Measurements from ENCODE around the gene PLS1.

Gene PLS1

GRCh38 chr3:142645236-142645793, 49.1 kb downstream of the PLS1 start:
- no peak for DNase-seq

GRCh38 chr3:142646020-142646785, 50.0 kb downstream of the PLS1 start:
- no peak for DNase-seq

GRCh38 chr3:142647856-142648255, 51.7 kb downstream of the PLS1 start:
- no peak for DNase-seq

- DNase-seq: no peak
These were observed 52.8 kb downstream of the PLS1 start for GRCh38 chr3:142648950-142649349.

- DNase-seq: no peak
These were observed 54.0 kb downstream of the PLS1 start for GRCh38 chr3:142650001-142650693.

GRCh38 chr3:142651711-142652110, 55.5 kb downstream of the PLS1 start:
- DNase-seq: no peak

GRCh38 chr3:142652826-142653292, 56.7 kb downstream of the PLS1 start:
- DNase-seq: no peak

GRCh38 chr3:142656575-142656974, 60.4 kb downstream of the PLS1 start:
- no peak for DNase-seq

- DNase-seq: no peak
These were observed 60.8 kb downstream of the PLS1 start for GRCh38 chr3:142657033-142657432.

GRCh38 chr3:142660383-142660782, 64.2 kb downstream of the PLS1 start:
- DNase-seq: no peak

GRCh38 chr3:142660893-142661292, 64.7 kb downstream of the PLS1 start:
- DNase-seq: no peak

GRCh38 chr3:142663865-142664264, 67.7 kb downstream of the PLS1 start:
- DNase-seq: no peak

- no peak for DNase-seq
These were observed 68.1 kb downstream of the PLS1 start for GRCh38 chr3:142664311-142664710.

GRCh38 chr3:142664819-142665218, 68.6 kb downstream of the PLS1 start:
- DNase-seq: no peak

GRCh38 chr3:142670120-142670519, 73.9 kb downstream of the PLS1 start:
- no peak for DNase-seq

- DNase-seq: no peak
These were observed 80.0 kb downstream of the PLS1 start for GRCh38 chr3:142676151-142676550.

GRCh38 chr3:142680710-142681109, 84.5 kb downstream of the PLS1 start:
- DNase-seq: no peak

- no peak for DNase-seq
These were observed 94.4 kb downstream of the PLS1 start for GRCh38 chr3:142690613-142691012.

GRCh38 chr3:142691527-142691926, 95.3 kb downstream of the PLS1 start:
- DNase-seq: no peak

- DNase-seq: no peak
These were observed 97.1 kb downstream of the PLS1 start for GRCh38 chr3:142693136-142693853.

- DNase-seq: no peak
These were observed 98.0 kb downstream of the PLS1 start for GRCh38 chr3:142694225-142694624.

- DNase-seq: no peak
These were observed 109.0 kb downstream of the PLS1 start for GRCh38 chr3:142705198-142705597.
